HTERT RPE-1 (cell line): ENCODE results near the gene AP4M1.
"Not testable (repeated sequence)": the region's sequence is repeated elsewhere in the genome, so short reads cannot be mapped to it uniquely, and the experiment has no call there.

Experiments used
- in situ Hi-C: fragments of 300-500 bp; cut with MboI; formaldehyde crosslinking; loops from 4 replicates; pipeline ENCODE4 v1.14.3; 2020; ENCODE audit warnings: low sequenced_read_pairs

Gene AP4M1

DNA sequence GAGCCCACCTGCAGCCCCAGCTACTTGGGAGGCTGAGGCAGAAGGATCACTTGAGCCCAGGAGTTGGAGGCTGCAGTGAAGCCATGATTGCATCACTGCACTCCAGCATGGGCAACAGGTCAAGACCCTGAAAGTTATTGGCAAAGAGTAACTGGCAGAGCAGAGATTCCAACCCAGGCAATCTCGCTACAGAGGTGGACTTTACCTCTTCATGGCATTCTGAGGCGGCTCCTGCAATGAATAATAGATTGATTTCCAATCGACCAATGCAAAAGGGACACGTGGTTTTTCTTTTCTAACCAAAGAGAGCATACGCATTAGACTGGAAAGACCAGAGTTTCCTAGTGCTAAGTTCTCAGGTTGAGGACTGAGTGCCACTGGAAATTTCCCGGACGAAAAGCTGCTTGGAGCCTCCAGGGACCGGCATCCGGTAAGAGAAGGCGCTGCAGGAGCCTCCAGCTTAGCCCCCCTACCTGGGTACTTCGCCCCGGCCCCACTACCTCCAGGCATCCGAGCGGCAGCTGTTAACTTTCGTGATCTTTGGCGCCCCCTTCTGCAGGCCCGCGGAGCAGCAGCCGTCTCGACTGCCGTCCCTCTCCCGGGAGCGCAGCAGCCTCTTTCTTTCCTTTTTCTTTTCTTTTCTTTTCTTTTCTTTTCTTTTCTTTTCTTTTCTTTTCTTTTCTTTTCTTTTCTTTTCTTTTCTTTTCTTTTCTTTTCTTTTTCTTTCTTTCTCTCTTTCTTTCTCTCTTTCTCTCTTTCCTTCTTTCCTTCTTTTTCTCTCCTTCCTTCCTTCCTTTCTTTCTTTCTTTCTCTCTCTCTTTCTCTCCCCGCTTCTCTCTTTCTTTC is 29.4 kb downstream of the AP4M1 start:
- in situ Hi-C loops: no loop called here

DNA sequence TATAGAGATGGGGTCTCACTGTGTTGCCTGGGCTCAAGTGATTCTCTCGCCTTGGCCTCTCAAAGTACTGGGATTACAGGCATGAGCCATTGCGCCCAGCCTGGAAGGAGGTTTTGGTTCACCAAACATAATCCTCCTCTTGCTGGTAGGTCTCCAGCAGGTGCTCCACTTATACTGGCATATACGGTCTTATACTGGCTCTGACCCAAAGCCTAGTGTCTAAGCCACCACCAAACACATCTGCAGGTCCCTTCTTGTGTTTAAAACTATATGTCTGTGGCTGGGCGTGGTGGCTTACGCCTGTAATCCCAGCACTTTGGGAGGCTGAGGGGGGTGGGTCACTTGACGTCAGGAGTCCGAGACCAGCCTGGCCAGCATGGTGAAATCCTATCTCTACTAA is 30.7 kb downstream of the AP4M1 start:
- in situ Hi-C loops: no loop called here

DNA sequence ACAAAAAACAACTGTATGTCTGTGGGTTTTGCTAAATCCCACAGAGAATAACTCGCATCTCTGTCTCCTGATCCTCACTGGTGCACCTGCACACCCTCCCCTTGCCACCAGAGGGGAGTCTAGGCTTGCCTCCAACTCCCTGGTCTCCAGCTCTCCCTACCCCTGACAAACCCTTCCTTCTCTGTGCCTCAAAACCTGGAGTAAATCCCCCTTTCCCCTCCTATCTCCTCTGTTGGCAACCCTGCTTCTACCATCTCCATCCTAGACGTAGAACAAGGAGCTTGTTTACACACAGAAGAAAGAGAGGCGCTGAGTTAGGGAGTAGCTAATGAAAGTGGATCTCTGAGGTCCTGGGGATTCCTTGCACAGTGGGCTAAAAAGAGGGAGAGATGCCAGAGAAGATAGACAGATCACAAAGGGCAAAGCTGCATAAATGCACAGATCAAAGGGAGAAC is 31.3 kb downstream of the AP4M1 start:
- in situ Hi-C loops: no loop called here

- in situ Hi-C loops: no loop called here
These were observed 36.7 kb downstream of the AP4M1 start for GRCh38 chr7:100137851-100138760.

DNA sequence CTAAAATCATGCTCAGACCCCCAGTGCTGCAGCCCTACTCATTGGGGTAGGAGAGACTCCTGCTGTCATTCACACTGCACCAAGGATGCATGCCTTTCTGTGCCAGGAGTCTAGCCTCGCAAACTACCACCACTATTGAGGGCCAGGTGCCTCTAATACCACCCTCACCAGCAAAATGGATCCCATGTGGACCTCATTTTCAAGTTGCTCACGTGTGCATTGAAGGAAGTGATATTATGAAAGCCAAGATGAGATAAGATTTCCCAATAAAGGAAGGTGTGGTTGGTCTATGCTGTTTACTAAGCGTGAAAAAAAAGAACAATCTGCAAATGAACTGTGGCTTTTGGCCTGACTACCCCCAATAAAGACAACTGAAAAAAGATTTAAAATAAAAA is 40.1 kb downstream of the AP4M1 start:
- in situ Hi-C loops: no loop called here

DNA sequence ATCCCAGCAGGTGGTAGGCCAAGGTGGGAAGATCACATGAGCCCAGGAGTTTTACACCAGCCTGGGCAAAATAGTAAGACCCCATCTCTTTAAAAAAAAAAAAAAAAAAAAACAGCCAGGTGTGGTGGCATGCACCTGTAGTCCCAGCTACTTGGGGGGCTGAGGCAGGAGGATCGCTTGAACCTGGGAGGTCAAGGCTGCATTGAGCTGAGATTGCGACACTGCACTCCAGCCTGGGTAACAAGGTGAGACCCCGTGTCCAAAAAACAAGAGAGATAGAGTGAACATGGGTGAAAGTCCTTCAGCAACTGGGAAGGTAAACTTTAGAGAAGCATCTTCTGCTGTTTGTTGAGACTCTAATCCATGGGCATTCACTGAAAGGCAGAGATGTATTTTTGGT is 41.0 kb downstream of the AP4M1 start:
- in situ Hi-C loops: no loop called here

DNA sequence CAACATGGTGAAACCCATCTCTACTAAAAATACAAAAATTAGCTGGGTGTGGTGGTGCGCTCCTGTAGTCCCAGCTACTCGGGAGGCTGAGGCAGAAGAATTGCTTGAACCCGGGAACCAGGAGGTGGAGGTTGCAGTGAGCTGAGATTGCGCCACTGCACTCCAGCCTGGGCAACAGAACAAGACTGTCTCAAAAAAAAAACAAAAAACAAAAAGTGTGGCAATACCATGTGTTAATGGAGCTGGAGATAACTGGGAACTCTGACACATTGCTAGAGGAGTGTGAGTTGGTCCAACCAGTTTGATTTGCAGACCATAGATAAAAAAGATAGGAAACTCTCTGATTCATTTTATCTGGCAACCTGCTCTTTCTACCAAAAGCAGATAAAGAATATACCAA is 44.9 kb downstream of the AP4M1 start:
- in situ Hi-C loops: not testable (repeated sequence)

DNA sequence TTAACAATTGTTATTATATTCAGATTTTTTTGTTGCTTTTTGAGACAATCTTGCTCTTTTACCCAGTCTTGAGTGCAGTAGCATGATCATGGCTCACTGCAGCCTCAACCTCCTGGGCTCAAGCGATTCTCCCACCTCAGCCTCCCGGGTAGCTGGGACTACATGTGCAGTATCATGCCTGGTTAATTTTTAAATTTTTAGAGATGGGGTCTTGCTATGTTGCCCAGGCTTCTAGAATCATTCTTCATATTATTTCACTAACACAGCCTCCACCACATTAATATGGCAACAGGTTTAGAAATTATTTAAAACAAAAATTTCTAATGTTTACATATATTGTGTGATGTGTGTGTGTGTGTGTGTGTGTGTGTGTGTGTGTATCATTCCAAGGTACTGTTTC is 45.8 kb downstream of the AP4M1 start:
- in situ Hi-C loops: no loop called here

DNA sequence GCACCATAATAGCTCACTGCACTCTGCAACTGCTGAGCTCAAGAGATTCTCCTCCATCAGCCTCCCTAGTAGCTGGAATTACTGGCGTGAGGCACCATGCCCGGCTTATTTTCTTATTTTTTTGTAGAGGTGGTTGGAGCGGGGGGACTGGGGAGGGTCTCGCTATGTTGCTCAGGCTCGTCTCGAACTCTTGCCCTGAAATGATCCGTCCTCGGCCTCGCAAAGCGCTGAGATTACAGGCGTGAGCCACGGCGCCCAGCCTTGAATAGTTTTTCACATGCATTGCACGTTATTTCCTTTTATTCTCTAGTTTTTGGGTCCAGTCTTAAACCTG is 46.7 kb downstream of the AP4M1 start:
- in situ Hi-C loops: no loop called here

GRCh38 chr7:100148559-100149328 is 47.3 kb downstream of the AP4M1 start, which contains the start of gene LAMTOR4:
TSS of gene LAMTOR4 (plus strand) at chr7:100148918. CDS start at chr7:100148973, 55 bp downstream.
- in situ Hi-C loops: no loop called here

DNA sequence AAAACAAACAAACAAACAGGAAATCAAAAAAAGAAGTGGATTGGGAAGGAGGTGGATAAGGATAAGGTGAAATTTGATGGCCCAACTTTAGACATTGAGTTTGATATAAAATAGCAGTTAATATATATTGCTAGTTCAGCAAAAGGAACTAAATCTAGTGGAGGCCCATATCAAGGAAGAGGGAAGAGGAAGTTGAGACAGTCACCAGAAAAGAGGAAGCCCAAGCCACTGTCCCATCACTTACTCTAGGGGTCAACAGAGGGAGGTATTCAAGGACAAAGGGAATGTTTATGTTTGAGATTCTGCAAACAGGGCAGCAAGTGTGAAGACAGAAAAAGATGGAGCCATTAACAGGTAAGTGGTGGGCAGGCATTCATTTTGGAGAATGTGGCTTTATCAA is 51.0 kb downstream of the AP4M1 start:
- in situ Hi-C loops: no loop called here

- in situ Hi-C loops: no loop called here
These were observed 51.7 kb downstream of the AP4M1 start for GRCh38 chr7:100152937-100153666.

GRCh38 chr7:100153708-100154535 is 52.5 kb downstream of the AP4M1 start:
- in situ Hi-C loops: no loop called here

- in situ Hi-C loops: no loop called here
These were observed 53.4 kb downstream of the AP4M1 start for GRCh38 chr7:100154651-100155491.

DNA sequence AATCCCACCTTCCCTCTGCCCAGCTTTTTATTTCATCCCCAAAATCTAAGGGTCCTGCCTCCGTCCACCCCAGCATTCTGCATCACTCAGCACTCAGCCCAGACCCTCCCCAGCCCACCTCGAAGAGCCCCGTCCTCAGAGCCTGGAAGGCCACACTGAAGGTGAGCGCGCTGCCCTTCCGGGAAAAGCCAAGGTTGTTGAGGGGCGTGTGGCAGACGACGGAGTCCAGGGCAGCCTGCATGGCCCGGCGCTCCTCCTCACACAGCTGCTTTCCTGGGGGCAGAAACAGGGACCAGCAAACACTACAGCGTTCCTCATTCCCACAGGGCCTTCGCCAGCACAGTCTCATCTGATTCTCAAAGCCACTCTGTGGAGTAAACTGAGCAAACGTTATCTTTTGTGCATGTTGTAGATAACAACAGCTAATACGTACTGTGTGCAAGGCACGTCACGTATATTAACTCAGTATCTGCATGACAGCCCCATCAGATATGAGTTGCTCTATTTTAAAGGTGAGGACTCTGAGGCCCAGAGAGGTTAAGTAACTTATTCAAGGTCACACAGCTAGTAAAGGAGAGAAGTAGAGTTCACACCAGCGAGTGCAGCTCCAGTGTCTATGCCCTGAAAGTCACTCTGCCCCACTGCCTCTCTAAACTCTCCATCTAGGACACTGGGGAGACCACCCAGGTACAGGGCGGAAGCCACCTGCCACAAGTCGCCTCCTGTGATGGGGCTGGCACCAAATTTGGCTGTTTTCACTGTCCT is 54.3 kb downstream of the AP4M1 start:
- in situ Hi-C loops: no loop called here

- in situ Hi-C loops: no loop called here
These were observed 55.1 kb downstream of the AP4M1 start for GRCh38 chr7:100156331-100157068.

DNA sequence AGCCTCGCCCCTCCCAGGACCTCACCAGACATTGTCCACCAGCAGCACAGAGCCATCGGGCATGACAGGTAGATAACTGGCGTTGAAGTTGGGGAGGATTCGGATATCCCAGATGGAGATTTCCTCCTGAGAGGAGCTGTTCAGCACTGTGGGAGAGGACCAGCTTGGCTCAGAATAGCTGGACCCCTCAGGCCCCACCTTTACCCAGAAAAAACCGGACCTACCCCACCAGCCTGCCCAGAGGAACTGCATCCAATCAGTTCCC is 55.6 kb downstream of the AP4M1 start:
- in situ Hi-C loops: no loop called here
